ENCODE data around the gene JMY.

The JMY gene

GRCh38 chr5:79263290-79263689, 27.4 kb downstream of the JMY start:
- Histone ChIP-seq H3K9ac (ENCODE audit: low read depth, low read length) (no peak overlapping the region), H3K79me2 (ENCODE audit: insufficient read depth, low read length) (peaks cover 10% of the 10 kb centered on the region; the same call in 1 of the 2 replicates)
- no peak for TF ChIP-seq EZH2 (IDR thresholded peaks at IDR 0.05; ENCODE audit: borderline replicate concordance, low read depth, low read length, severe bottlenecking)
- TF ChIP-seq, protein P1, sequence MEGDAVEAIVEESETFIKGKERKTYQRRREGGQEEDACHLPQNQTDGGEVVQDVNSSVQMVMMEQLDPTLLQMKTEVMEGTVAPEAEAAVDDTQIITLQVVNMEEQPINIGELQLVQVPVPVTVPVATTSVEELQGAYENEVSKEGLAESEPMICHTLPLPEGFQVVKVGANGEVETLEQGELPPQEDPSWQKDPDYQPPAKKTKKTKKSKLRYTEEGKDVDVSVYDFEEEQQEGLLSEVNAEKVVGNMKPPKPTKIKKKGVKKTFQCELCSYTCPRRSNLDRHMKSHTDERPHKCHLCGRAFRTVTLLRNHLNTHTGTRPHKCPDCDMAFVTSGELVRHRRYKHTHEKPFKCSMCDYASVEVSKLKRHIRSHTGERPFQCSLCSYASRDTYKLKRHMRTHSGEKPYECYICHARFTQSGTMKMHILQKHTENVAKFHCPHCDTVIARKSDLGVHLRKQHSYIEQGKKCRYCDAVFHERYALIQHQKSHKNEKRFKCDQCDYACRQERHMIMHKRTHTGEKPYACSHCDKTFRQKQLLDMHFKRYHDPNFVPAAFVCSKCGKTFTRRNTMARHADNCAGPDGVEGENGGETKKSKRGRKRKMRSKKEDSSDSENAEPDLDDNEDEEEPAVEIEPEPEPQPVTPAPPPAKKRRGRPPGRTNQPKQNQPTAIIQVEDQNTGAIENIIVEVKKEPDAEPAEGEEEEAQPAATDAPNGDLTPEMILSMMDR (IDR thresholded peaks at IDR 0.05; ENCODE audit: borderline replicate concordance, extremely low read depth, low read length, poor library complexity, severe bottlenecking), result no peak

GRCh38 chr5:79267180-79267579, 31.2 kb downstream of the JMY start:
- no peak overlapping the region for H3K4me3 ChIP-seq (ENCODE audit: low read depth in 1 of 2, low read length in 2 of 2)
- no peaks in the 10 kb centered on the region for H3K27me3 ChIP-seq (ENCODE audit: insufficient read depth, low read length, poor library complexity)
- no peaks in the 10 kb centered on the region for H4K20me1 ChIP-seq (ENCODE audit: insufficient read depth, low read length)
- H3K9me3 ChIP-seq (ENCODE audit: insufficient read depth, low read length, severe bottlenecking), result no peaks in the 10 kb centered on the region
- no peak overlapping the region for H3K27ac ChIP-seq (ENCODE audit: low read length)
- TF ChIP-seq, protein P1 (IDR thresholded peaks at IDR 0.05; ENCODE audit: borderline replicate concordance, extremely low read depth, low read length, poor library complexity, severe bottlenecking), result no peak
- no peak for TF ChIP-seq EZH2 (IDR thresholded peaks at IDR 0.05; ENCODE audit: borderline replicate concordance, low read depth, low read length, severe bottlenecking)
- ATAC-seq (ENCODE audit: insufficient read depth, low read depth) (no peak), DNase-seq (no peak)
- H3K36me3 ChIP-seq (ENCODE audit: insufficient read depth, low read length), result no peaks in the 10 kb centered on the region
- H3K4me2 ChIP-seq (ENCODE audit: insufficient read depth, low read length), result no peak overlapping the region
- H2AFZ ChIP-seq (ENCODE audit: low read depth, low read length), result no peak overlapping the region
- H3K4me1 ChIP-seq (ENCODE audit: insufficient read depth, low read length), result peaks cover 5% of the 10 kb centered on the region; the same call in 1 of the 2 replicates
- no peak overlapping the region for H3K9ac ChIP-seq (ENCODE audit: low read depth, low read length)
- H3K79me2 ChIP-seq (ENCODE audit: insufficient read depth, low read length), result peaks cover 10% of the 10 kb centered on the region; the same call in 1 of the 2 replicates

More at GRCh38 chr5:79263290-79263689, 27.4 kb downstream of the JMY start:
- Histone ChIP-seq H3K4me2 (ENCODE audit: insufficient read depth, low read length) (no peak overlapping the region), H3K4me1 (ENCODE audit: insufficient read depth, low read length) (peaks cover 5% of the 10 kb centered on the region; the same call in 1 of the 2 replicates), H3K27ac (ENCODE audit: low read length) (no peak overlapping the region), H3K9me3 (ENCODE audit: insufficient read depth, low read length, severe bottlenecking) (no peaks in the 10 kb centered on the region), H3K4me3 (ENCODE audit: low read depth in 1 of 2, low read length in 2 of 2) (no peak overlapping the region), H3K36me3 (ENCODE audit: insufficient read depth, low read length) (peaks cover 6% of the 10 kb centered on the region; the same call in 1 of the 2 replicates), H4K20me1 (ENCODE audit: insufficient read depth, low read length) (peaks cover 6% of the 10 kb centered on the region; the same call in 1 of the 2 replicates), H2AFZ (ENCODE audit: low read depth, low read length) (no peak overlapping the region), H3K27me3 (ENCODE audit: insufficient read depth, low read length, poor library complexity) (no peaks in the 10 kb centered on the region)
- DNase-seq (peak; percentile 38), ATAC-seq (ENCODE audit: insufficient read depth, low read depth) (peak; percentile 70)

DNA sequence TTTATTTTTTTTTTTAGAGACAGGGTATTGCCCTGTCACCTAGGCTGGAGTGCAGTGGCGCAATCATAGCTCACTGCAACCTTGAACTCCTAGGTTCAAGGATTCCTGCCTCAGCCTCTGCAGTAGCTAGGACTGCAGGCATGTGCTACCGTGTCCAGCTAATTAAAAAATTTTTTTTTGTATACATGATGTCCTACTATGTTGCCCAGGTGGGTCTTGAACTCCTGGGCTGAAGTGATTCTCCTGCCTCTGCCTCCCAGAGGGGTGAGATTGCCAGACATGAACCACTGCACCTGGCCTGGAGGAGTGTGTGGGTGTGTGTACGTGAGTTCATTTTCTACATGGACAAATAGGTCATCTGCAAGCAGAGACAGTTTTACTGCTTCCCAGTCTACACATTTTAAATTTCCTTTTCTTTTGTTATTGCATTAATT, 33.8 kb downstream of the JMY start:
- Histone ChIP-seq H3K4me3 (ENCODE audit: low read depth in 1 of 2, low read length in 2 of 2) (no peak overlapping the region), H2AFZ (ENCODE audit: low read depth, low read length) (no peak overlapping the region), H3K27me3 (ENCODE audit: insufficient read depth, low read length, poor library complexity) (no peaks in the 10 kb centered on the region), H3K9me3 (ENCODE audit: insufficient read depth, low read length, severe bottlenecking) (no peaks in the 10 kb centered on the region), H3K79me2 (ENCODE audit: insufficient read depth, low read length) (peaks cover 5% of the 10 kb centered on the region; the same call in 1 of the 2 replicates), H4K20me1 (ENCODE audit: insufficient read depth, low read length) (no peaks in the 10 kb centered on the region), H3K36me3 (ENCODE audit: insufficient read depth, low read length) (no peaks in the 10 kb centered on the region), H3K27ac (ENCODE audit: low read length) (no peak overlapping the region), H3K9ac (ENCODE audit: low read depth, low read length) (no peak overlapping the region), H3K4me2 (ENCODE audit: insufficient read depth, low read length) (no peak overlapping the region), H3K4me1 (ENCODE audit: insufficient read depth, low read length) (no peaks in the 10 kb centered on the region)
- no peak for TF ChIP-seq EZH2 (IDR thresholded peaks at IDR 0.05; ENCODE audit: borderline replicate concordance, low read depth, low read length, severe bottlenecking)
- TF ChIP-seq, protein P1 (IDR thresholded peaks at IDR 0.05; ENCODE audit: borderline replicate concordance, extremely low read depth, low read length, poor library complexity, severe bottlenecking), result no peak
- no peak for DNase-seq
- ATAC-seq (ENCODE audit: insufficient read depth, low read depth), result no peak
